CD4-positive, alpha-beta T cell treated with Interleukin-4 for 1 hour (primary cell): ENCODE measurements around the gene NGB.

Experiments
- DNase-seq, 2 donors: peaks; one replicate each; pipeline ENCODE4 v3.0.0-alpha.2; 2020 to 2022

Gene NGB

GRCh38 chr14:77260631-77261030, 10.4 kb downstream of the NGB start:
- DNase-seq: no peak

- no peak for DNase-seq
Observed at GRCh38 chr14:77260199-77260598, 10.8 kb downstream of the NGB start.

GRCh38 chr14:77259025-77259715, 11.8 kb downstream of the NGB start:
- no peak for DNase-seq

- DNase-seq: no peak
Observed at GRCh38 chr14:77258566-77258965, 12.4 kb downstream of the NGB start.

GRCh38 chr14:77257700-77258099, 13.3 kb downstream of the NGB start:
- no peak for DNase-seq

- DNase-seq: no peak
Observed at GRCh38 chr14:77256694-77257093, 14.3 kb downstream of the NGB start.

- DNase-seq: no peak
Observed at GRCh38 chr14:77253333-77254190, 17.4 kb downstream of the NGB start.

GRCh38 chr14:77251870-77252269, 19.1 kb downstream of the NGB start:
- no peak for DNase-seq

GRCh38 chr14:77250927-77251326, 20.1 kb downstream of the NGB start:
- no peak for DNase-seq

- no peak for DNase-seq
Observed at GRCh38 chr14:77249286-77249685, 21.7 kb downstream of the NGB start.

- no peak for DNase-seq
Observed at GRCh38 chr14:77248666-77249065, 22.3 kb downstream of the NGB start.

GRCh38 chr14:77246784-77247183, 24.2 kb downstream of the NGB start:
- DNase-seq: no peak

- DNase-seq: no peak
Observed at GRCh38 chr14:77245820-77246219, 25.2 kb downstream of the NGB start.

- peak in 1 of 2 donors; percentile 62 for DNase-seq
Observed at GRCh38 chr14:77243853-77244252, 27.2 kb downstream of the NGB start.

GRCh38 chr14:77242752-77243151, 28.3 kb downstream of the NGB start:
- no peak for DNase-seq

- no peak for DNase-seq
Observed at GRCh38 chr14:77241955-77242354, 29.1 kb downstream of the NGB start.

- no peak for DNase-seq
Observed at GRCh38 chr14:77240336-77240915, 30.6 kb downstream of the NGB start.

GRCh38 chr14:77239412-77239811, 31.6 kb downstream of the NGB start:
- no peak for DNase-seq

GRCh38 chr14:77238996-77239395, 32.0 kb downstream of the NGB start:
- DNase-seq: no peak

GRCh38 chr14:77238356-77238755, 32.6 kb downstream of the NGB start:
- DNase-seq: no peak

- DNase-seq: no peak
Observed at GRCh38 chr14:77236814-77237213, 34.2 kb downstream of the NGB start.

GRCh38 chr14:77231721-77232120, 39.3 kb downstream of the NGB start:
- no peak for DNase-seq

GRCh38 chr14:77230914-77231313, 40.1 kb downstream of the NGB start:
- DNase-seq: no peak

GRCh38 chr14:77228056-77228455, 43.0 kb downstream of the NGB start:
- DNase-seq: no peak
